Measurements from ENCODE around the gene KAZN. TPM values are rescaled to one million over a fixed set of nuclear protein-coding genes. Genes with fewer than 3 reads are reported as not detected.

KAZN gene
- polyA plus RNA-seq, 4 donors: 3.0 to 39.5 (median 4.4) TPM

GRCh38 chr1:14565090-14565489 lies 33.4 kb upstream of the KAZN start:
- 45 to 50% (median 48%) methylated on average over 2 of the region's 2 CpGs for WGBS, 3 donors
- Histone ChIP-seq H3K9me3 (ENCODE audit: control insufficient read depth in 2 of 2, insufficient read depth in 1 of 2, low read depth in 1 of 2, low read length in 1 of 2) (peaks cover 0 to 10% of the 10 kb centered on the region in 2 donors), H3K27me3 (ENCODE audit: control insufficient read depth in 3 of 3, insufficient read depth in 3 of 3, low read length in 3 of 3) (no peaks in the 10 kb centered on the region), H3K36me3 (ENCODE audit: control insufficient read depth in 3 of 3, insufficient read depth in 2 of 3, low read depth in 1 of 3, low read length in 3 of 3) (no peaks in the 10 kb centered on the region), H3K27ac (ENCODE audit: low read depth in 1 of 3, low read length in 2 of 3) (no peak overlapping the region), H3K4me1 (ENCODE audit: control insufficient read depth in 3 of 3, insufficient read depth in 2 of 3, low read depth in 1 of 3, low read length in 2 of 3) (no peaks in the 10 kb centered on the region), H3K4me3 (ENCODE audit: low read depth in 1 of 3, low read length in 3 of 3) (no peak overlapping the region)
- FAIRE-seq: no peak
- DNase-seq: no peak

DNA sequence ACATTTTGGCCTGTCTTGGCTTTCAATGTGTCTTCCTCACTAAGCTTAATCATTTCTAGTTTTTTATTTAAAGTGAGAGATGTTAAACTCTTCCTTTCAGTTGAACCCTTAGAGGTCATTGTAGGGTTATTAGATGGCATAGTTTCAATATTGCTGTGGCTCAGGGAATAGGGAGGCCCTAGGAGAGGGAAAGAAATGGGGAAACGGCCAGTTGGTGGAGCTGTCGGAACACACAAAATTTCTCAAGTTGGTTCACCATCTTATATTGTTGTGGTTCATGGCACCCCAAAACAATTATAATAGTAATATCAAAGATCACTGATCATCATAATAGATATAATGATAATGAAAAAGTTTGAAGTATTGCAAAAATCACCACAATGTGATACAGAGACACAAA lies 31.4 kb upstream of the KAZN start:
- Histone ChIP-seq H3K4me1 (ENCODE audit: control insufficient read depth in 3 of 3, insufficient read depth in 2 of 3, low read depth in 1 of 3, low read length in 2 of 3) (no peaks in the 10 kb centered on the region), H3K36me3 (ENCODE audit: control insufficient read depth in 3 of 3, insufficient read depth in 2 of 3, low read depth in 1 of 3, low read length in 3 of 3) (no peaks in the 10 kb centered on the region), H3K9me3 (ENCODE audit: control insufficient read depth in 2 of 2, insufficient read depth in 1 of 2, low read depth in 1 of 2, low read length in 1 of 2) (peaks cover 0 to 10% of the 10 kb centered on the region in 2 donors), H3K27ac (ENCODE audit: low read depth in 1 of 3, low read length in 2 of 3) (no peak overlapping the region), H3K27me3 (ENCODE audit: control insufficient read depth in 3 of 3, insufficient read depth in 3 of 3, low read length in 3 of 3) (no peaks in the 10 kb centered on the region), H3K4me3 (ENCODE audit: low read depth in 1 of 3, low read length in 3 of 3) (no peak overlapping the region)
- WGBS, 3 donors: 81 to 97% (median 83%) methylated on average over 2 of the region's 2 CpGs
- FAIRE-seq (no peak), DNase-seq (no peak)

DNA sequence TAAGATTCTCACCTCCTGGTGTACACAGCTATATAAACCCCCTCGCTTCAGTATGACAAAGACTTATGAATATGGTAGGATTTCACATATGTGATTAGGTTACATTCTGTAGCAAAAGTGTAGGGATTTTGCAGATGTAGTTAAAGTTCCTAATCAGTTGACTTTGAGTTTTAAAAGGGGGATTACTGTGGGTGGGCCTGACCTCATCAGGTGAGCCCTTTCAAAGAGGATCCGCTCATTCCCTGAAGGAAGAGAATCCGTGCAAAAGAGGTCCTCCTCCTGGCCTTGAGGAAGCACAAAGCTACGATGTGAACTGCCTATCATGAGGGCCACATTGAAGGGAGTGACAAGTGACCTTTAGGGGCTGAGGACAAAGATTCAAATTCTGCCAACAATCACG lies 30.6 kb upstream of the KAZN start:
- no peaks in the 10 kb centered on the region for H3K4me1 ChIP-seq (ENCODE audit: control insufficient read depth in 3 of 3, insufficient read depth in 2 of 3, low read depth in 1 of 3, low read length in 2 of 3)
- FAIRE-seq: no peak
- no peaks in the 10 kb centered on the region for H3K27me3 ChIP-seq (ENCODE audit: control insufficient read depth in 3 of 3, insufficient read depth in 3 of 3, low read length in 3 of 3)
- H3K4me3 ChIP-seq (ENCODE audit: low read depth in 1 of 3, low read length in 3 of 3): no peak overlapping the region
- no peak overlapping the region for H3K27ac ChIP-seq (ENCODE audit: low read depth in 1 of 3, low read length in 2 of 3)
- no peaks in the 10 kb centered on the region for H3K36me3 ChIP-seq (ENCODE audit: control insufficient read depth in 3 of 3, insufficient read depth in 2 of 3, low read depth in 1 of 3, low read length in 3 of 3)
- H3K9me3 ChIP-seq (ENCODE audit: control insufficient read depth in 2 of 2, insufficient read depth in 1 of 2, low read depth in 1 of 2, low read length in 1 of 2): peaks cover 0 to 10% of the 10 kb centered on the region in 2 donors
- 92 to 97% (median 94%) methylated on average over 5 of the region's 5 CpGs for WGBS, 3 donors
- no peak for DNase-seq

- Histone ChIP-seq H3K4me1 (ENCODE audit: control insufficient read depth in 3 of 3, insufficient read depth in 2 of 3, low read depth in 1 of 3, low read length in 2 of 3) (no peaks in the 10 kb centered on the region), H3K9me3 (ENCODE audit: control insufficient read depth in 2 of 2, insufficient read depth in 1 of 2, low read depth in 1 of 2, low read length in 1 of 2) (peaks cover 0 to 10% of the 10 kb centered on the region in 2 donors), H3K4me3 (ENCODE audit: low read depth in 1 of 3, low read length in 3 of 3) (no peak overlapping the region), H3K27ac (ENCODE audit: low read depth in 1 of 3, low read length in 2 of 3) (no peak overlapping the region), H3K27me3 (ENCODE audit: control insufficient read depth in 3 of 3, insufficient read depth in 3 of 3, low read length in 3 of 3) (no peaks in the 10 kb centered on the region), H3K36me3 (ENCODE audit: control insufficient read depth in 3 of 3, insufficient read depth in 2 of 3, low read depth in 1 of 3, low read length in 3 of 3) (no peaks in the 10 kb centered on the region)
- FAIRE-seq: no peak
- WGBS, 3 donors: 77 to 93% (median 91%) methylated on average over 6 to 8 of the region's 8 CpGs
- no peak for DNase-seq
These were observed 29.6 kb upstream of the KAZN start for GRCh38 chr1:14568716-14569355.

DNA sequence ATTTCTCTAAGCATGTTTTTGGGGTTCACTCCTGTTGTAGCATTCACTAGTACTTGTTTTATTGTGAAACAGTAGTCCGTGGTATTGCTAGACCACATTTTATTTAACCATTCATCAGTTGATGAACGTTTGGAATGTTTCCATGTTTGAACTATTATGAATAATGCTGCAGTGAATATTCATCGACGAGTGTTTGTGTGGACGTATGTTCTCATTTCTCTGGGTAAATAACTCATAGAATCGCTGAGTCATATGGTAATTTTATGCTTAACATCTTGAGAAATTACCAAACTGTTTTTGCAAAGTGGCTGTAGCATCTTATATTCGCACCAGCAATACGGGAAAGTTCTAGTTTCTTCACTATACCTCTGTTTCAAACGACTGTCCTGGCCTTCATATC lies 28.0 kb upstream of the KAZN start:
- Histone ChIP-seq H3K27me3 (ENCODE audit: control insufficient read depth in 3 of 3, insufficient read depth in 3 of 3, low read length in 3 of 3) (no peaks in the 10 kb centered on the region), H3K27ac (ENCODE audit: low read depth in 1 of 3, low read length in 2 of 3) (no peak overlapping the region), H3K4me3 (ENCODE audit: low read depth in 1 of 3, low read length in 3 of 3) (no peak overlapping the region), H3K9me3 (ENCODE audit: control insufficient read depth in 2 of 2, insufficient read depth in 1 of 2, low read depth in 1 of 2, low read length in 1 of 2) (peaks cover 0 to 16% of the 10 kb centered on the region in 2 donors), H3K36me3 (ENCODE audit: control insufficient read depth in 3 of 3, insufficient read depth in 2 of 3, low read depth in 1 of 3, low read length in 3 of 3) (no peaks in the 10 kb centered on the region), H3K4me1 (ENCODE audit: control insufficient read depth in 3 of 3, insufficient read depth in 2 of 3, low read depth in 1 of 3, low read length in 2 of 3) (no peaks in the 10 kb centered on the region)
- 72 to 81% (median 76%) methylated on average over 9 of the region's 9 CpGs for WGBS, 3 donors
- DNase-seq (no peak), FAIRE-seq (no peak)

- DNase-seq (no peak), FAIRE-seq (no peak)
- Histone ChIP-seq H3K36me3 (ENCODE audit: control insufficient read depth in 3 of 3, insufficient read depth in 2 of 3, low read depth in 1 of 3, low read length in 3 of 3) (no peaks in the 10 kb centered on the region), H3K4me1 (ENCODE audit: control insufficient read depth in 3 of 3, insufficient read depth in 2 of 3, low read depth in 1 of 3, low read length in 2 of 3) (no peaks in the 10 kb centered on the region), H3K27ac (ENCODE audit: low read depth in 1 of 3, low read length in 2 of 3) (no peak overlapping the region), H3K9me3 (ENCODE audit: control insufficient read depth in 2 of 2, insufficient read depth in 1 of 2, low read depth in 1 of 2, low read length in 1 of 2) (peaks cover 0 to 16% of the 10 kb centered on the region in 2 donors), H3K4me3 (ENCODE audit: low read depth in 1 of 3, low read length in 3 of 3) (no peak overlapping the region), H3K27me3 (ENCODE audit: control insufficient read depth in 3 of 3, insufficient read depth in 3 of 3, low read length in 3 of 3) (no peaks in the 10 kb centered on the region)
- WGBS, 3 donors: 85 to 96% (median 93%) methylated on average over 17 of the region's 17 CpGs
These were observed 26.4 kb upstream of the KAZN start for GRCh38 chr1:14571810-14572767.

DNA sequence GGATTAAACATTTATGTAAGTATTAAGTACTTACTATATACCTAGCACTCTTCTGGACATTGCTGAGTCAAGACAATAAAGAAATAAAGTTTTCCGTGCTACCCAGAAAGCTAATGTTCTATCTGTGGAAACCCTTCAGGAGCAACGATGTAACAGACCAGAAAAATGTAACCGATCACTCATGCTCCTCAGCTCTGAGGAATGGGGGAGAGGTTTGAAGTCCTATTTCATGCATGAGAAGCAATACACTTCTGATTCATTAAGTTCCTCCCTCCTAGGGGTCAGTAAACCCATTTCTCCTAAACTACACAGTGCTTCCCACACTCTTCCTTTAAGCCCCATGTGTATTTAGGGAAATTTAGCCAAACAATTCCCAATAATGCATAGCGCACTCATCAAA lies 25.6 kb upstream of the KAZN start:
- no peaks in the 10 kb centered on the region for H3K27me3 ChIP-seq (ENCODE audit: control insufficient read depth in 3 of 3, insufficient read depth in 3 of 3, low read length in 3 of 3)
- WGBS, 3 donors: 86 to 93% (median 90%) methylated on average over 4 of the region's 4 CpGs
- H3K36me3 ChIP-seq (ENCODE audit: control insufficient read depth in 3 of 3, insufficient read depth in 2 of 3, low read depth in 1 of 3, low read length in 3 of 3): no peaks in the 10 kb centered on the region
- H3K4me1 ChIP-seq (ENCODE audit: control insufficient read depth in 3 of 3, insufficient read depth in 2 of 3, low read depth in 1 of 3, low read length in 2 of 3): no peaks in the 10 kb centered on the region
- H3K27ac ChIP-seq (ENCODE audit: low read depth in 1 of 3, low read length in 2 of 3): no peak overlapping the region
- no peak for DNase-seq
- H3K4me3 ChIP-seq (ENCODE audit: low read depth in 1 of 3, low read length in 3 of 3): no peak overlapping the region
- FAIRE-seq: no peak
- H3K9me3 ChIP-seq (ENCODE audit: control insufficient read depth in 2 of 2, insufficient read depth in 1 of 2, low read depth in 1 of 2, low read length in 1 of 2): peaks cover 0 to 13% of the 10 kb centered on the region in 2 donors

- no peaks in the 10 kb centered on the region for H3K27me3 ChIP-seq (ENCODE audit: control insufficient read depth in 3 of 3, insufficient read depth in 3 of 3, low read length in 3 of 3)
- no peak overlapping the region for H3K4me3 ChIP-seq (ENCODE audit: low read depth in 1 of 3, low read length in 3 of 3)
- peaks cover 0 to 11% of the 10 kb centered on the region in 2 donors for H3K9me3 ChIP-seq (ENCODE audit: control insufficient read depth in 2 of 2, insufficient read depth in 1 of 2, low read depth in 1 of 2, low read length in 1 of 2)
- 85 to 96% (median 95%) methylated on average over 2 of the region's 2 CpGs for WGBS, 3 donors
- no peaks in the 10 kb centered on the region for H3K36me3 ChIP-seq (ENCODE audit: control insufficient read depth in 3 of 3, insufficient read depth in 2 of 3, low read depth in 1 of 3, low read length in 3 of 3)
- DNase-seq (no peak), FAIRE-seq (no peak)
- H3K27ac ChIP-seq (ENCODE audit: low read depth in 1 of 3, low read length in 2 of 3): no peak overlapping the region
- H3K4me1 ChIP-seq (ENCODE audit: control insufficient read depth in 3 of 3, insufficient read depth in 2 of 3, low read depth in 1 of 3, low read length in 2 of 3): no peaks in the 10 kb centered on the region
These were observed 22.3 kb upstream of the KAZN start for GRCh38 chr1:14576155-14576554.

Measured in small intestine (tissue), 7 donors.